Stimulated activated CD4-positive, alpha-beta T cell treated with anti-CD3 and anti-CD28 coated beads, Interleukin-12 subunit alpha, Interleukin-12 subunit beta, amount 100 ng/mL, for 48 hours (primary cell): Measurements from ENCODE around the gene SCN4A.
"Not testable (repeated sequence)": the region's sequence is repeated elsewhere in the genome, so short reads cannot be mapped to it uniquely, and the experiment has no call there.

Source experiments
- DNase-seq, 3 donors: peaks; one replicate each; pipeline ENCODE4 v3.0.0-alpha.2; 2020; ENCODE audit warnings: low read depth in 2 of 3, low spot score in 1 of 3

The SCN4A gene

DNA sequence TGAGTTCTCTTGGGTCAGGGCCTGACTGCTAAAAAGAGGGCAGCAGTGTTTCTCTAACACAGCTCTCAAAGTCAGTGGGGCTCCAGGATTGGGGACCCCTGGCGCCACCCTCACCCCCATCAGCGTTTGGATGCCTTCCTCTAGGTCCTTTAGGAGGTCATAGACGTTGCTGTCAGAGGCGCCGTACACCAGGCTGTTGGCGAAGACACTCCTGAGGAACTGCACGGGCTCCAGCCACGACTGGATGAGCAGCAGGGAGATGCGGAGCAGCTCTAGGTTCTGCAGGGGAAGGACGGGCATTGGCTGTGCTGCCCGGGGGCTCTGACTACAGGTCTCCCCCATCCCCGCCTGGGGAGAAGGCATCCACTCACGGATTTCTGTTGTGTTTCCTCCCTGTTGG, 55.1 kb downstream of the SCN4A start:
- no peak for DNase-seq

DNA sequence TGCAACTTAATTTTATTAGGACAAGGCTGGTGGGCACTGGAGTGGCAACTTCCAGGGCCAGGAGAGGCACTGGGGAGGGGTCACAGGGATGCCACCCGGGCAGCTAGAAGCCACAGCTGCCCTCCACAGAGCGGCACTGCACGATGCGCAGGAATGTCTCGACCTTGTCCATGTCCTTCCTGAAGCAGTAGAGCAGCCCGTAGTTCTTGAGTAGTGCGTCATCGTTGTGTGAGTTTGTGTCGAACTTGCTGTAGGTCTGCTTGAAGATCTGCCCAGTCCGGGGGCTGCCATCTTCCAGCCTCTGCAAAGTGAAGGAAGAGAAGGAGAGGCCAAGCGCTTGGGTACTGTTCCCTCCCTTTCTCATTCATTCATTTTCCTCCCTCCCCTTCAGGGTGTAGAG, 55.5 kb downstream of the SCN4A start:
- not testable (repeated sequence) for DNase-seq

DNA sequence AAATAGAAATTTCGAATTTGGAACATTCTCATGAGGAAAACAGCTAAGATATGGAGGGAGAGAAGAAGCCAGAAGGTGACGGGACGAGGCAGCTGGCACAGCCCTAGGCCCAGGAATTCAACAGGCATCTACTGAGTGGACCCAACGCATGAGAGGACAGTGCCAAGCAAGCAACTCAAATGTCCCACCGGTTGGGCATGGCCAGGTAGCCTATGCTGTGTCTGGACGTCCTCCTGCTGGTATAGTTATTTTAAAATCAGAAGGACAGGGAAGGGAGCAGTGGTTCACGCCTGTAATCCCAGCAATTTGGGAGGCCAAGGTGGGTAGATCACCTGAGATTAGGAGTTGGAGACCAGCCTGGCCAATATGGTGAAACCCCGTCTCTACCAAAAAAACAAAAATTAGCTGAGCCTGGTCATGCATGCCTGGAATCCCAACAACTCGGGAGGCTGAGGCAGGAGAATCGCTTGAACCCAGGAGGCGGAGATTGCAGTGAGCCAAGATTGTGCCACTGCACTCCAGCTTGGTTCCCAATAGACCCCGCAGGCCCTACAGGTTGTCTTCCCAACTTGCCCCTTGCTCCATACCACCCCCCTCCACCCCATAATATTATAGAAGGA, 56.0 kb downstream of the SCN4A start:
- DNase-seq = no peak

DNA sequence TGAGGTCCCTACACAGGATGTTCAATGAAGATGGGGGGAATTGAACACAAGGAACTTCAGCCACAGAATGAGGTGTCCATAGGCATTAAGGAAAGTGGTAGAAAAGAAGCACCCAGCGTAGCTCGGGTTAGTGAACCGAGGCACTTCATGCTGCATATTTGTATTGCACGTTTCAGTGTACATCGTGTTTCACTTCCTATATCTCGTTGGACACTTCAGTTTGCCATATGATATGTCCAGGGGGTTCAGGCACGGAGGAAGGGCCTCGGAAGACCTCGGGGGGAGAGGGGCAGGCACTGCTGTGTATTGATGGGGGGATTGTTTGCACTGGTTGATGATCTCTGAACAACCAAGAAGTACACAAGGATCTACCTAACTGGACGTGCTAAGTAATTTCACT, 57.0 kb downstream of the SCN4A start:
- not testable (repeated sequence) for DNase-seq

DNA sequence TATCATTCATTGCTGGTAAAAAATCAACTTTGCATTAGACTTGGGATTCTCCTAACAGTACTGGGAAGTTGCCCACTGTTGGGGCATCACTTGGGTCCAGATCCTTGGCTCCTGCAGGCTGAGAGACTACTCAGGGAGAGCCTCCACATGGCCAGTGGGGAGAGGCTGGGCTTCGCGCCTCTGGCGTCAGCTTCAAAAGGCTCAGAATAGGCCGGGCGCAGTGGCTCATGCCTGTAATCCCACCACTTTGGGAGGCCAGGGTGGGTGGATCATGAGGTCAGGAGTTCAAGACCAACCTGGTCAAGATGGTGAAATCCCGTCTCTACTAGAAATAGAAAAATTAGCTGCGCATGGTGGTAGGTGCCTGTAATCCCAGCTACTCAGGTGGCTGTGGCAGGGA, 58.2 kb downstream of the SCN4A start:
- DNase-seq = no peak

DNA sequence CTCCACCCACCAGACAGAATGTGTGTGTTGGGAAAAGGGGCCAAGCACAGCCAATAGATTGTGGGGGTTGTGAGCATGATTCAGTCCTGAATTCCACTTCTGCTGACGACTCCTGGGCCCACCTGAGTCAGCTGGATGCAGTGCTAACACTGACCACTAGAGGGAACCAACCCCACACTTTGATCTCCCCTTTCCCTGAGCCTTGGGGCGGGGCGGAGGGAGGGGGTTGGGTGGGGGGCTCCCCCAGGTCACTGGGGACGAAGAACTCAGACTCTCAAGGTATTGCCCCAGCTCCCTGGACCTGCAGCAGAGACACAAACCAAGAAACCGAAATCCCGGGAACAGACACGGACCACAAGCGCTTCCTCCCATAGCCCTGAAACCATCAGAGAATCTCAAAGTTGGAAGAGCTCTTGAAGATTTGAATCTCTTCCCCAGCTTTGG, 61.0 kb downstream of the SCN4A start:
- DNase-seq = peak; percentile 42 to 74 (median 44)

DNA sequence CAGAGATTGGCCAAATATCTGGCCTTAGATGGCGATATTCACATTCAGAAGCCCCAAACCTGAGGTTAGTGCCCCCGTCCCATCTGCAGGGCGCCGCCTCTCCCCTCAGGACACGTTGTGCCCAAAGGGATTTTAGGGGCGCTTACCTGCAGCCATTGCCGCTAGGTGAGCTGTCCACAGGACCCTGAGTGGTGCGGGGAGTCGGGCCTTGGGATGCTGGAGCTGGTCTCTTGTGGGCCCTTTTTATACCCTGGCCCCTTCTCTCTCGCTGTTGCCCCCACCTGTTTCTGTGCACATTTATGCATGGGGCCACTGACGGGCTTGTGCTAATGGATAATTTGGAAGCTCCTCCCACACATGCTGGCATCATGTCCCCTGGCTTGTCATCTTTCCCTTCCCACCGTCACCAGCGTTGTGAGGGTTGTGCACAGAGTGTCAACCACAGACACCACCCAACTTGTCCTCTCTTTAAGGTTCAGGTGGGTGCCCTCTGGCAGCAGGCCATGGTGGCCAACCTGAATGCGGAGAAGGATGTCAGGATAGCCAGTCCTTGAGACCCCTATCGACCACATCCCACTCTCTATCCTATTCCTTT, 61.6 kb downstream of the SCN4A start, which contains the start of gene CSHL1:
CSHL1 (minus strand) TSS at position 218 of the 595 bp plus-strand sequence; CDS start at position 156, 62 bp downstream.
- DNase-seq = no peak

DNA sequence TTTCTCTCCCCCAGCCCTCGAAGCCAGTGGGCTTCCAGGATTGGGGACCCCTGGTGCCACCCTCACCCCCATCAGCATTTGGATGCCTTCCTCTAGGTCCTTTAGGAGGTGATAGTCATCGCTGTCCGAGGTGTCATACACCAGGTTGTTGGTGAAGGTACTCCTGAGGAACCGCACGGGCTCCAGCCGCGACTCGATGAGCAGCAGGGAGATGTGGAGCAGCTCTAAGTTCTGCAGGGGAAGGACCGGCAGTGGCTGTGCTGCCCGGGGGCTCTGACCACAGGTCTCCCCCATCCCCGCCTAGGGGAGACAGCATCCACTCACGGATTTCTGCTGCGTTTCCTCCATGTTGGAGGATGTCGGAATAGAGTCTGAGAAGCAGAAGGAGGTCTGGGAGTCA, 62.6 kb downstream of the SCN4A start:
- DNase-seq = no peak

DNA sequence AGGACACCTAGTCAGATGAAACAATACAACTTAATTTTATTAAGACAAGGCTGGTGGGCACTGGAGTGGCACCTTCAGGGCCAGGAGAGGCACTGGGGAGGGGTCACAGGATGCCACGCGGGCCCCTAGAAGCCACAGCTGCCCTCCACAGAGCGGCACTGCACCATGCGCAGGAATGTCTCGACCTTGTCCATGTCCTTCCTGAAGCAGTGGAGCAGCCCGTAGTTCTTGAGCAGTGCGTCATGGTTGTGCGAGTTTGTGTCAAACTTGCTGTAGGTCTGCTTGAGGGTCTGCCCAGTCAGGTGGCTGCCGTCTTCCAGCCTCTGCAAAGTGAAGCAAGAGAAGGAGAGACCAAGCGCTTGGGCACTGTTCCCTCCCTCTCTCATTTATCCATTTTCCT, 63.1 kb downstream of the SCN4A start:
- not testable (repeated sequence) for DNase-seq

DNA sequence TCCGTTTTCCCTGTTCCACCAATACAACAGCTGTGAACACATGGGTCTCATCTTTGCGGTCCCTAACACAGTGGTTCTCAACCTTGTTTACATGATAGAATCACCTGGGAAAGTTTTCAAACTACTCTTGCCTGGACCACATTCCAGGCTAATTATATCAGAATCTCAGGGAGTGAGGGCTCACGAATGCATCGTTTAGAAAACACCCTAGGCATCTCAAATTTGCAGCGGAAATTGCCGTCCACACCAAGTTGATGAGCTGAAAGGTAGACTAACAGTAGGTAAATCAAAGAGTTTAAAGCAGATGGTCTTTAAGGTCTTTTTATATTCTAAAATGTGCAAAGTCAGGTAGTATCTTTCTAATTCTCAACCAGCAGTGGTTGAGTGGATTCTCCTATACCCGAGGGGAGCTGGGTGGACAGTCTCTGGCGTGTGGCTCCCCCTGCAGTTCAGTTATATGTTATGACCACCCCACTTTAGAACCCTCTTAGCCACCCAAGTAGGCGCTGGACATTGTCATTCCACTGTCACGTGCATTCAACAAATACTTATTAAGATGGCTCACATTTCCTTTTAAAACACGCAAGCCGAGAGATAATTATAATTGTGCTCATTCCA, 65.4 kb downstream of the SCN4A start:
- DNase-seq = not testable (repeated sequence)

DNA sequence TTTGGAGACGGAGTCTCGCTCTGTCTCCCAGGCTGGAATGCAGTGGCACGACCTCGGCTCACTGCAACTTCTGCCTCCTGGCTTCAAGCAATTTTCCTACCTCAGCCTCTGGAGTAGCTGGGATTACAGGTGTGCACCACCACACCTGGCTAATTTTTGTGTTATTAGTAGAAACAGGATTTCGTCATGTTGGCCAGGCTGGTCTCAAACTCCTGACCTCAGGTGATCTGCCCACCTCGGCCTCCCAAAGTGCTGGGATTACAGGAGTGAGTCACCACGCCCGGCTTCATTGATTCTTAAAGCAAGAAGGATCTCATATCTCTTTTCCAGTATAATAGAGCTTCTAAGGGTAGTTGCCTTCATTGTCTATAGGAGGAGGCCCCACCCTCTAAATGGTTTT, 67.9 kb downstream of the SCN4A start:
- DNase-seq = not testable (repeated sequence)

DNA sequence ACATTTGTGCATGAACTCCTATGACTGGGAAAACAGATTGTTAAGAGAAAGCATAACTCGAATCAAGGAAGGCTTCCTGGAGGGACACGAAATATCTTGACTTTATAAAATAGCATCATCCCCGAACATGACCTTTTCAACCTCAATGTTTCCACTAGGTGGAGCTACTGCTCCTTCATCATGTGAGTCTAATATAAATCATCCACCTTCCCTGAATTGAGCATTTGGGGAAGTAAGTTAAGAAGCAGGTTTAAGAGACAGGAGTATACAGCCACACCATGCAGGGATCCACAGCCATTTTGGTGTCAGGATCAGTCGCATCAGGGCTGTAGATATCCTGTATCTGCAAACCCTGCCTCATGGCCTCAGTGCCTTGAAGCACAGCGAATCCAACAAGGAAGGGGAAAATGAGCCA, 68.9 kb downstream of the SCN4A start:
- DNase-seq = peak in 1 of 3 donors; percentile 53

DNA sequence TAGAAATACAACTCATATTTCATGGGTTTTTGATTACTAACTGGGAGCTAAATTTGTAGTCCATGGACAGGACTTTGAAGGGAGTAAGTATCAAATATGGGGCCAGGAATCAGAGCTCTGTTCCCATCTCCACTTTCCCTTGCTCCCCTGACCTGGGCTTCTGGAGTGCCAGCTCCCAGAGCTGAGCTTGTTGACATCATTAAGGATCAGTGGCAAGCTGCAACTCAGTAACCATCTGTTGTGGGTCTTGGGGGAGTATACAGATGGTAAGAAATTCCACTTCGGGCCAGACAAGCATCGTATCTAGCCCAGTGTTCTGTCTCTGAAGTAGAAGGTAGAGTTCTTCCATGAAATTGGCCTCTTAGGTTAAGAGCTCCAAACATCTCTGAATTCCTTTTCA, 70.7 kb downstream of the SCN4A start:
- DNase-seq = not testable (repeated sequence)

DNA sequence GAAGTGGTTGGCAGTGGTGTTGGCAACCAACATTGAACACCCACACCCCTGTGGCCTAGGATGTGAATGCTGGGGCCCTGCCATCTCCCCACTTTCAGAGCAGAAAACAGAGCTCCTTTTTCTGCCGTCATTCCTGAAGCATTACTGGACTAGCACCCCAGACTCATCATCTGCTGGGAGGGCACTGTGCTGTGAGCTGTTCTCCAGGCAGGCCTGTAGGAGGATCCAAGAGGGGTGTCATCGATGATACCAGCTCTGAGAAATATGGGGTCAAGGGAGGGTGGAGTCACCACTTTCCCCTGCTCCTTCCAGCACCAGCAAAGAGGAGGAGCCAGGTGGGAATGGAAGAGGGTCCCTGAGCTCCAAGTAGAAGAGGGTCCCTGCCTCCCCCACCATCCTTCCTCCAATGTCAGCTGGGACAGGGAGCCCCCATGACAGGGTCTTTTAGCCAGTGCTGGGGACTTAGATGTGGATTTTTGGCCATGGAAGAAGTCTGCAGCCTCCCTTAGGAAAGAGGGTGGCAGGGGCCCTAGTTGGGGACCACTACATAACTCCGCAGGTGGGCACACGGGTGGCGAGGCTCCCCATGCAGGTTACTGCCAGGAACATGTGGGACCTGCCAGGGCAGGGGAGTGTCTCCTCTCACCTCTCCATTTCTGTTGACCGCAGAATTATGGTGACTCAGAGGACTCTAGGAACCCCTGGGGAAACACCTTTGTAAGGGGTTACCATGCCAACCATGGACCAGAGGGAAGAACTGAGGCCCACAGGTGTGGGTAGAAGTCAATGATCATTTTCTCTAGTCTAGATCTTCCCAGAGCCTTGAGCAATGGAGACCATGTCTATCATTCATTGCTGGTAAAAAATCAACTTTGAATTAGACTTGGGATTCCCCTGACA, 73.6 kb downstream of the SCN4A start:
- DNase-seq = peak; percentile 11 to 59 (median 20)

DNA sequence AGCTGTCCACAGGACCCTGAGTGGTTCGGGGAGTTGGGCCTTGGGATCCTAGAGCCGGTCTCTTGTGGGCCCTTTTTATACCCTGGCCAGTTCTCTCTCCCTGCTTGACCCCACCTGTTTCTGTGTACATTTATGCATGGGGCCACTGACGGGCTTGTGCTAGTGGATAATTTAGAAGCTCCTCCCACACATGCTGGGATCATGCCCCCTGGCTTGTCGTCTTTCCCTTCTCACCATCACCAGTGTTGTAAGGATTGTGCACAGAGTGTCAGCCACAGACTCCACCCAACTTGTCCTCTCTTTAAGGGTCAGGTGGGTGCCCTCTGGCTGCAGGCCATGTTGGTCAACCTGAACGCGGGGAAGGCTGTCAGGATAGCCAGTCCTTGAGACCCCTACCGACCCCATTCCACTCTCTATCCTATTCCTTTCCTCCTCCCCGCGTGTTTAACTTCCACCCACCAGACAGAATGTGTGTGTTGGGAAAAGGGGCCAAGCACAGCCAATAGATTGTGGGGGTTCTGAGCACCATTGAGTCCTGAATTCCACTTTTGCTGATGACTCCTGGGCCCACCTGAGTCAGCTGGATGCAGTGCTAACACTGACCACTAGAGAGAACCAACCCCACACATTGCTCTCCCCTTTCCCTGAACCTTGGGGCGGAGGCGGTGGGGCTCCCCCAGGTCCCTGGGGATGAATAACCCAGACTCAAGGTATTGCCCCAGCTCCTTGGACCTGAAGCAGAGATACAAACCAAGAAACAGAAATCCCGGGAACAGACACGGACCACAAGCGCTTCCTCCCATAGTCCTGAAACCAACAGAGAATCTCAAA, 76.0 kb downstream of the SCN4A start, which contains the start of gene CSH1:
CSH1 (minus strand) TSS at position 51 of the 831 bp plus-strand sequence. CDS start 63 bp downstream, outside the sequence.
- DNase-seq = not testable (repeated sequence)

DNA sequence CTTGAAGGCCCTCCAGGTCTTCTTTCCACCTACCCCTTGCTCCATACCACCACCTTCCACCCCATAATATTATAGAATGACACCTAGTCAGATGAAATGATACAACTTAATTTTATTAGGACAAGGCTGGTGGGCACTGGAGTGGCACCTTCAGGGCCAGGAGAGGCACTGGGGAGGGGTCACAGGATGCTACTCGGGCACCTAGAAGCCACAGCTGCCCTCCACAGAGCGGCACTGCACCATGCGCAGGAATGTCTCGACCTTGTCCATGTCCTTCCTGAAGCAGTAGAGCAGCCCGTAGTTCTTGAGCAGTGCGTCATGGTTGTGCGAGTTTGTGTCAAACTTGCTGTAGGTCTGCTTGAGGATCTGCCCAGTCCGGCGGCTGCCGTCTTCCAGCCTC, 77.9 kb downstream of the SCN4A start:
- DNase-seq = not testable (repeated sequence)

DNA sequence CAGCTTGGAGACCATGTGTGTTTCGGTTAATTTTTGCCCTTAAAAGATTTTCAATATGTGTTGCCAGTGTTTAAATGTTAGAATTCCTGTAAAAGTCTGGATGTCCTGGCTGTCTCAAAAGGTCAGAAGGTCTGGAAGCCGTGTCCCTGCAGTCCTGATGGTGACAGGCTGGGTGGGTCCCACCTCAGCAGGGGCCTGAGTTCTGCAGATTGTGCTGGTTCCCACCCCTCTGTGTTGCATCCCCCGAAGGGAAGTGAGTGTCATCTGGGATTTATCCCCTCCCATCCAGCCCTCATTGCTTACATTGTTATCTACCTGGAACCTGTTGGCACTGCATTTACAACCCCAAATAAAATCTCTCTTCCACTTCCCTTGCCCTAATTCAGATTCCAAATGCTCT, 78.7 kb downstream of the SCN4A start:
- DNase-seq = not testable (repeated sequence)

DNA sequence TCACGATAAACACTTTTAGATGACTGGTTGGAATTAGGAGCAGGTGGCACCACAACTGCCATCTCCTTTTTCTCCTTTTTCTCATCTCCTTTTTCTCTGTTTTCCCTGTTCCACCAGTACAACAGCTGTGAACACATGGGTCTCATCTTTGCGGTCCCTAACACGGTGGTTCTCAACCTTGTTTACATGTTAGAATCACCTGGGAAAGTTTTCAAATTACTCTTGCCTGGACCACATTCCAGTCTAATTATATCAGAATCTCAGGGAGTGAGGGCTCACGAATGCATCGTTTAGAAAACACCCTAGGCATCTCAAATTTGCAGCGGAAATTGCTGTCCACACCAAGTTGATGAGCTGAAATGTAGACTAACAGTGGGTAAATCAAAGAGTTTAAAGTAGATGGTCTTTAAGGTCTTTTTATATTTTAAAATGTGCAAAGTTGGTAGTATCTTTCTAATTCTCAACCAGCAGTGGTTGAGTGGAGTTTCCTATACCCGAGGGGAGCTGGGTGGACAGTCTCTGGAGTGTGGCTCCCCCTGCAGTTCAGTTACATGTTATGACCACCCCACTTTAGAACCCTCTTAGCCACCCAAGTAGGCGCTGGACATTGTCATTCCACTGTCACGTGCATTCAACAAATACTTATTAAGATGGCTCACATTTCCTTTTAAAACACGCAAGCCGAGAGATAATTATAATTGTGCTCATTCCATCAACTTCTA, 80.2 kb downstream of the SCN4A start:
- not testable (repeated sequence) for DNase-seq

DNA sequence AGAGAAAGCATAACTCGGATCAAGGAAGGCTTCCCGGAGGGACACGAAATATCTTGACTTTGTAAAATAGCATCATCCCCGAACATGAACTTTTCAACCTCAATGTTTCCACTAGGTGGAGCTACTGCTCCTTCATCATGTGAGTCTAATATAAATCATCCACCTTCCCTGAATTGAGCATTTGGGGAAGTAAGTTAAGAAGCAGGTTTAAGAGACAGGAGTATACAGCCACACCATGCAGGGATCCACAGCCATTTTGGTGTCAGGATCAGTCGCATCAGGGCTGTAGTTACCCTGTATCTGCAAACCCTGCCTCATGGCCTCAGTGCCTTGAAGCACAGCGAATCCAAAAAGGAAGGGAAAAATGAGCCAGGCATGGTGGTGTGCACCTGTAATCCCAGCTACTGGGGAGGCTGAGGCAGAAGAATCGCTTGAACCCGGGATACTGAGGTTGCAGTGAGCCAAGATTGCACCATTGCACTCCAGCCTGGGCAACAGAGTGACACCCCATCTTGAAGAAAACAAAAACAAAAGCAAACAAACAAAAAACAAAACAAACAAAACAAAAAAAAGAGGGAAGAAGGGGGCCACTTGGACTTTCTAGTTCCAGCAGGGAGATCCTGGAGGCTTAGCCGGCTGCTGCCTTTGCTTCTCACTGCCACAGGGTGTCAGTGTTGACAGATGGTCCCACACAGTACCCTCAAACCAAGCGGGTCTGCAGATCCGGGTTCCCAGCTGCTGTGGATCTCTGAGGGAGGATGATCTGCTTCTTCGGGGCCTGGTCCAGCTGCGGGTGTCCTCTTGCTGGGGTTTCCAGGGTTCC, 83.5 kb downstream of the SCN4A start:
- DNase-seq = peak in 1 of 3 donors; percentile 48
